ENCODE measurements around the gene CDCP1. TPM values are rescaled to one million over a fixed set of nuclear protein-coding genes. Genes with fewer than 3 reads are reported as not detected.

CDCP1 gene
- total RNA-seq, 4 donors from 2014 or later: 1.8 to 14.2 (median 4.0) TPM

DNA sequence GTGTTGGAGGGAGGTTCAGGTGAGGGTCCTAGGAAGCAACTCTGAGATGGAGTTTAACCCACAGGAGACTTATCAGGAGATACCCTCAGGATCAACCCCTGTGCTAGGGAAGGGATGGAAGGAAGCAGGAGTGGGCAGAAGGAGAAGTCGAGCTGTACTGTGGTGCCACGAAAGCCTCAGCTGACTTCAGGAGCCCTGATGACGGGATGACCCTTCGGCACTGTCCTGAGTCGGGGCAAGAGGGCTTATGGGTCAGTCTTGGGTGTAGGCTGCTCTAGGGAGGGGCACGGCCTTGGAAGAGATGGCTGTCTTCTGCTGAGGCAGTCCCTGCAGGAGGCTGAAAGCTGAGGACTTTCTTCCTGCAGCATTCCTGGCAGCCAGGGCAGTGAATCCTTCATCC lies 112.4 kb downstream of the CDCP1 start:
- Histone ChIP-seq H3K36me3 (no peaks in the 10 kb centered on the region), H3K27ac (no peak overlapping the region), H3K4me1 (no peaks in the 10 kb centered on the region), H3K9me3 (no peaks in the 10 kb centered on the region), H3K27me3 (no peaks in the 10 kb centered on the region), H3K4me3 (no peak overlapping the region)
- no peak for DNase-seq
- TF ChIP-seq POLR2A (IDR thresholded peaks at IDR 0.05): no peak
- TF ChIP-seq, protein P1, sequence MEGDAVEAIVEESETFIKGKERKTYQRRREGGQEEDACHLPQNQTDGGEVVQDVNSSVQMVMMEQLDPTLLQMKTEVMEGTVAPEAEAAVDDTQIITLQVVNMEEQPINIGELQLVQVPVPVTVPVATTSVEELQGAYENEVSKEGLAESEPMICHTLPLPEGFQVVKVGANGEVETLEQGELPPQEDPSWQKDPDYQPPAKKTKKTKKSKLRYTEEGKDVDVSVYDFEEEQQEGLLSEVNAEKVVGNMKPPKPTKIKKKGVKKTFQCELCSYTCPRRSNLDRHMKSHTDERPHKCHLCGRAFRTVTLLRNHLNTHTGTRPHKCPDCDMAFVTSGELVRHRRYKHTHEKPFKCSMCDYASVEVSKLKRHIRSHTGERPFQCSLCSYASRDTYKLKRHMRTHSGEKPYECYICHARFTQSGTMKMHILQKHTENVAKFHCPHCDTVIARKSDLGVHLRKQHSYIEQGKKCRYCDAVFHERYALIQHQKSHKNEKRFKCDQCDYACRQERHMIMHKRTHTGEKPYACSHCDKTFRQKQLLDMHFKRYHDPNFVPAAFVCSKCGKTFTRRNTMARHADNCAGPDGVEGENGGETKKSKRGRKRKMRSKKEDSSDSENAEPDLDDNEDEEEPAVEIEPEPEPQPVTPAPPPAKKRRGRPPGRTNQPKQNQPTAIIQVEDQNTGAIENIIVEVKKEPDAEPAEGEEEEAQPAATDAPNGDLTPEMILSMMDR (IDR thresholded peaks at IDR 0.05): no peak
- intact Hi-C loops (cut with DNase I; ENCODE audit: low total_unique reads): no loop called here

Small RNA genes within 50 kb of the gene (small RNA-seq; reads per million reads assigned to genes)
- not detected for gene RNU5B-3P

Other genes with a start within 250 kb of the CDCP1 start
- 10 to 100 TPM; 29.7 to 76.2 (median 56.2) TPM for gene ZDHHC3, start 170.2 kb downstream of the CDCP1 start, total RNA-seq
- gene EXOSC7, start 170.1 kb downstream of the CDCP1 start, total RNA-seq: 10 to 100 TPM in 3 of 4 donors, 1 to 10 TPM in 1; 2.4 to 39.2 (median 30.0) TPM
- 100 to 1,000 TPM in 1 of 4 donors, 10 to 100 TPM in 3; 35.0 to 248 (median 62.6) TPM for gene CLEC3B, start 120.1 kb downstream of the CDCP1 start, total RNA-seq
- 10 to 100 TPM in 3 of 4 donors, 1 to 10 TPM in 1; 2.6 to 93.1 (median 47.8) TPM for gene TMEM158, start 79.9 kb upstream of the CDCP1 start, total RNA-seq
- gene LARS2, start 242.2 kb upstream of the CDCP1 start, total RNA-seq: 10 to 100 TPM in 2 of 4 donors, 1 to 10 TPM in 2; 4.1 to 27.8 (median 13.6) TPM